ENCODE data around the gene SUPV3L1. TPM values are rescaled to one million over a fixed set of nuclear protein-coding genes. Genes with fewer than 3 reads are reported as not detected.

Gene SUPV3L1
- total and polyA plus RNA-seq, 7 experiments from 2014 or later = 16.5 to 63.2 (median 39.6) TPM

DNA sequence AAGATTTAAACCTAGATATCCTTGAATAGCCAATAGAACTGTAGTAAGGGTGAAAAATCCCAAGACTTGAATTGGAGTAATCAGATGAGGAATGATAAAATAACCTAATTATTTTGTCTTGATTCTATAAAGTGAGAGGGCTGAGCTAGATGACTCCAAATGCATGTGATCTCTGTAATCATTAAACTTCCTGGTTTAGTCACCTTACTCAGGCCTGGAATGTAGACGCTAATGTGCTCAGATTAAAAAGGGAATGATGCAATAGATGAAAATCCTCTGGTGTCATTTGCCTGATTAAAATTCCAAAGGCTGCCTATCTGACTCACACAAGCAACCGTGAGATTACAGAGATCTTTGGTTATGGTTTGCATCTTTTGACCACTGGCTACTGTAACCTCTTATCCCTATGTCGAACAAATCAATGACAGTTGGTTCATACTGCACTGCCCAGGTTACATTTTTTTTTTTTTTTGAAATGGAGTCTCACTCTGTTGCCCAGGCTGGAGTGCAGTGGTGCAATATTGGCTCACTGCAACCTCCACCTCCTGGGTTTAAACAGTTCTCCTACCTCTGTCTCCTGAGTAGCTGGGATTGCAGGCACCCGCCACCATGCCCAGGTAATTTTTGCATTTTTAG lies 37.2 kb downstream of the SUPV3L1 start:
- DNase-seq (no peak), ATAC-seq (no peak)
- Histone ChIP-seq H3K4me3 (ENCODE audit: low read length) (no peak overlapping the region), H3K27me3 (ENCODE audit: control insufficient read depth in 2 of 2, insufficient read depth in 2 of 2, low read length in 2 of 2) (no peaks in the 10 kb centered on the region), H3K27ac (ENCODE audit: low read depth, low read length) (no peak overlapping the region), H3K36me3 (ENCODE audit: control insufficient read depth in 2 of 3, insufficient read depth in 3 of 3, low read length in 3 of 3) (no peaks in the 10 kb centered on the region), H3K9me3 (ENCODE audit: control insufficient read depth in 2 of 3, low read length in 3 of 3) (no peaks in the 10 kb centered on the region), H3K4me1 (ENCODE audit: control insufficient read depth in 2 of 2, insufficient read depth in 2 of 2, low read length in 2 of 2) (peaks cover 15 to 29% of the 10 kb centered on the region in 2 donors)
- Mint-ChIP-seq H3K27ac (no peak overlapping the region), H3K4me1 (peaks cover 12 to 43% (median 15%) of the 10 kb centered on the region in 7 donors), H3K27me3 (peaks cover 0 to 7% (median 0%) of the 10 kb centered on the region in 5 donors), H3K36me3 (peaks cover 0 to 10% (median 0%) of the 10 kb centered on the region in 5 donors), H3K4me3 (no peak overlapping the region), H3K9me3 (peaks cover 0 to 7% (median 0%) of the 10 kb centered on the region in 11 donors)
- CTCF ChIA-PET = no interaction called here
- intact Hi-C loops (cut with micrococcal nuclease) = no loop called here
- POLR2A ChIA-PET = interaction anchor here (0.5 to 1.1 kb wide), 3 partner anchors 9 to 16 kb away, joined by 3 to 5 read pairs (median 3); no protein-coding TSS in a partner anchor

DNA sequence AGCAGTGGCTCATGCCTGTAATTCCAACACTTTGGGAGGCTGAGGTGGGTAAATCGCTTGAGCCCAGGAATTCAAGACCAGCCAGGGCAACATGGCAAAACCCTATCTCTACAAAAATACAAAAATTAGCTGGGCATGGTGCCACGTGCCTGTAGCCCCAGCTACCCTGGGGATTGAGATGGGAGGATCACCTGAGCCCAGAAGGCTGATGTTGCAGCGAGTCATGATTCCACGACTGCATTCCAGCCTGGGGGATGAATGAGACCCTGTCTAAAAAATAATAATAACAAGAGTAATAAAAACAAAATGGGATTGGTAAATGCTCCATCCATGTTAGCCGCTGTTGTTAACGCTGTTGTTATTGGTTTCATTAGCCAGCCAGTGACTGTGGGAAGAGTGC lies 38.8 kb downstream of the SUPV3L1 start:
- Histone ChIP-seq H3K27me3 (ENCODE audit: control insufficient read depth in 2 of 2, insufficient read depth in 2 of 2, low read length in 2 of 2) (no peaks in the 10 kb centered on the region), H3K4me3 (ENCODE audit: low read length) (no peak overlapping the region), H3K4me1 (ENCODE audit: control insufficient read depth in 2 of 2, insufficient read depth in 2 of 2, low read length in 2 of 2) (peaks cover 22 to 40% of the 10 kb centered on the region in 2 donors), H3K27ac (ENCODE audit: low read depth, low read length) (no peak overlapping the region), H3K36me3 (ENCODE audit: control insufficient read depth in 2 of 3, insufficient read depth in 3 of 3, low read length in 3 of 3) (no peaks in the 10 kb centered on the region), H3K9me3 (ENCODE audit: control insufficient read depth in 2 of 3, low read length in 3 of 3) (no peaks in the 10 kb centered on the region)
- H3K4me1 Mint-ChIP-seq = peaks cover 14 to 49% (median 24%) of the 10 kb centered on the region in 7 donors
- no peak overlapping the region for H3K4me3 Mint-ChIP-seq
- H3K27me3 Mint-ChIP-seq = peaks cover 0 to 7% (median 0%) of the 10 kb centered on the region in 5 donors
- DNase-seq (no peak), ATAC-seq (no peak)
- CTCF ChIA-PET = no interaction called here
- intact Hi-C loops (cut with micrococcal nuclease) = no loop called here
- POLR2A ChIA-PET = no interaction called here
- peaks cover 0 to 7% (median 0%) of the 10 kb centered on the region in 11 donors for H3K9me3 Mint-ChIP-seq
- H3K36me3 Mint-ChIP-seq = peaks cover 0 to 10% (median 0%) of the 10 kb centered on the region in 5 donors
- H3K27ac Mint-ChIP-seq = no peak overlapping the region

DNA sequence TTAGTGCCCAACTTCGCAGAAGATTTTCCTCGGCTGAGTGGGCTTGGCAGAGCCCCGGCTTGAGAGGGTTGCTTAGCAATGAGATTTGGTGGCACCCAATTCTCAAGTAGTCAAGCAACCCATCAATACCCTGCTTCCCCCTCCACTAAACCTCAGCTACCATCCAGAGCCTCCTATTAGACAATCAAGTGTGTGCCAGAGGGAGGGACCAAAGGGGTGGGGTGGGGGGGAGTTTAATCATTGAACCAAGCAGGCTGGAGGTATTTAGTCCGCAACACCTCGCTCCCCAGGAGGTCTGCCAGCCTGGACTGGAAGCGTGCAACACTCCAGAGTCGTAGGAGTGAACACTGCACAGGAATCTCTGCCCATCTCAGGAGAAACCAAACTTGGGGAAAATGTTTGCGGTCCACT lies 40.0 kb downstream of the SUPV3L1 start, which contains the start of gene HKDC1:
Gene HKDC1 (plus strand): TSS at position 292 of the 411 bp plus-strand sequence. CDS start 104 bp downstream, at position 396.
- Histone ChIP-seq H3K4me3 (ENCODE audit: low read length) (no peak within 1 kb of the TSS), H3K4me1 (ENCODE audit: control insufficient read depth in 2 of 2, insufficient read depth in 2 of 2, low read length in 2 of 2) (peaks cover 19 to 36% of the 10 kb centered on the region in 2 donors), H3K36me3 (ENCODE audit: control insufficient read depth in 2 of 3, insufficient read depth in 3 of 3, low read length in 3 of 3) (no peaks in the 10 kb centered on the region), H3K9me3 (ENCODE audit: control insufficient read depth in 2 of 3, low read length in 3 of 3) (no peaks in the 10 kb centered on the region), H3K27me3 (ENCODE audit: control insufficient read depth in 2 of 2, insufficient read depth in 2 of 2, low read length in 2 of 2) (no peaks in the 10 kb centered on the region), H3K27ac (ENCODE audit: low read depth, low read length) (no peak within 1 kb of the TSS)
- POLR2A ChIA-PET = no interaction called here
- H3K27ac Mint-ChIP-seq = peak within 1 kb of the TSS in 2 of 9 donors; percentile 59 to 78
- no peak for DNase-seq
- H3K4me3 Mint-ChIP-seq = no peak within 1 kb of the TSS
- peaks cover 10 to 46% (median 22%) of the 10 kb centered on the region in 7 donors for H3K4me1 Mint-ChIP-seq
- no peak for ATAC-seq
- H3K27me3 Mint-ChIP-seq = peaks cover 0 to 7% (median 0%) of the 10 kb centered on the region in 5 donors
- H3K36me3 Mint-ChIP-seq = peaks cover 0 to 3% (median 0%) of the 10 kb centered on the region in 5 donors
- intact Hi-C loops (cut with micrococcal nuclease) = no loop called here
- H3K9me3 Mint-ChIP-seq = peaks cover 0 to 3% (median 0%) of the 10 kb centered on the region in 11 donors
- CTCF ChIA-PET = interaction anchor here (0.6 kb wide), 1 partner anchor 172 kb away, joined by 3 read pairs; no protein-coding TSS in a partner anchor

- no peak for ATAC-seq
- CTCF ChIA-PET = interaction anchor here (0.6 kb wide), 1 partner anchor 172 kb away, joined by 3 read pairs; no protein-coding TSS in a partner anchor
- Histone ChIP-seq H3K4me3 (ENCODE audit: low read length) (no peak overlapping the region), H3K27ac (ENCODE audit: low read depth, low read length) (no peak overlapping the region), H3K27me3 (ENCODE audit: control insufficient read depth in 2 of 2, insufficient read depth in 2 of 2, low read length in 2 of 2) (no peaks in the 10 kb centered on the region), H3K36me3 (ENCODE audit: control insufficient read depth in 2 of 3, insufficient read depth in 3 of 3, low read length in 3 of 3) (no peaks in the 10 kb centered on the region), H3K4me1 (ENCODE audit: control insufficient read depth in 2 of 2, insufficient read depth in 2 of 2, low read length in 2 of 2) (peaks cover 15 to 36% of the 10 kb centered on the region in 2 donors), H3K9me3 (ENCODE audit: control insufficient read depth in 2 of 3, low read length in 3 of 3) (no peaks in the 10 kb centered on the region)
- Mint-ChIP-seq H3K27ac (peak overlapping the region in 2 of 9 donors; percentile 59 to 78), H3K4me3 (no peak overlapping the region), H3K27me3 (peaks cover 0 to 5% (median 0%) of the 10 kb centered on the region in 5 donors), H3K4me1 (peaks cover 6 to 46% (median 19%) of the 10 kb centered on the region in 7 donors), H3K36me3 (peaks cover 0 to 1% (median 0%) of the 10 kb centered on the region in 5 donors), H3K9me3 (peaks cover 0 to under 1% (median 0%) of the 10 kb centered on the region in 11 donors)
- intact Hi-C loops (cut with micrococcal nuclease) = no loop called here
- POLR2A ChIA-PET = no interaction called here
- DNase-seq = no peak
These were observed 40.5 kb downstream of the SUPV3L1 start for GRCh38 chr10:69220507-69220906.

DNA sequence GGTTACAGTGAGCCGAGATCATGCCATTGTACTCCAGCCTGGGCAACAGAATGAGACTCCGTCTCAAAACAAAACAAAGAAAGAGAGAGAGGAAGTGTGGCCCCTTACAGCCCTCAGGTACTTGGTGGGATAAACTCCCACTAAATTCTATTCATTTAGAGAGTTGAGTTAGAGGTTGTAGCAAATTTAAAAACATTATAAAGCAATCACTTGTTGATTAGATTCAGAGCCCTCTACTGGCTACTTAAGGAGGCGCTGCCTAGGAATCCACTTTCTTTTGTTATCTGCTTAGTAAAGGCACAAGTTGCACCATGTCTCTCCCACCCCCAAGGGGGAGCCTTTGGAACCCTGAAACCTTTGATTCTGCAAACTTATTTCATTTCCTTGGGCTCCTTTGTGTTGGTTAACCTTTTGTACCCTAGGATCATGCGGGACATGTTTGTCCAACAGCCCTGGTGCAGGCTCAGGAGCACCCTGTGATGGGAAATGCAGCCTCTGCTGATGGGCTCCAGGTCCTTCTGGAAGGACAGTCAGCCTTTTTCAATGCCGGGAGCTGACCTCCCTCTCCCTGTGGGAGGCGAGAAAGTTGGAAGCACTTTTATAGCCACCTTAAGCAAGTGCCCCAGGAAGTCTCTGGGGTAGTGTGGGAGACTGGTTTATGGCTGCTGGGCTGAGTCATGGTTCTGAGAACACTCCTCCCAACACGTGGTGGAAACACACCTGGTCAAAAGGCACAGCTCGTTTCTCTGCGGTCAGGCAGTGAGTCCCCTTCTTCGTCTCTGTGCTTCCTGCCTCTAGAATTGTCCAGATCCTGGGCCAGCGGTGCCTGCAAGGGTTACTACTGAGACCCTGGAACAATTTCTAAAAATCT lies 42.4 kb downstream of the SUPV3L1 start:
- CTCF ChIA-PET = interaction anchor here (0.5 kb wide), 1 partner anchor 295 kb away, joined by 3 read pairs; no protein-coding TSS in a partner anchor
- Mint-ChIP-seq H3K4me3 (peak overlapping the region in 4 of 10 donors; percentile 17 to 83 (median 50)), H3K27ac (peak overlapping the region in 4 of 9 donors; percentile 18 to 91 (median 56)), H3K36me3 (peaks cover 0 to 1% (median 0%) of the 10 kb centered on the region in 5 donors), H3K9me3 (no peaks in the 10 kb centered on the region), H3K4me1 (peaks cover 0 to 47% (median 15%) of the 10 kb centered on the region in 7 donors), H3K27me3 (no peaks in the 10 kb centered on the region)
- H3K4me1 ChIP-seq (ENCODE audit: control insufficient read depth in 2 of 2, insufficient read depth in 2 of 2, low read length in 2 of 2) = peaks cover 11 to 37% of the 10 kb centered on the region in 2 donors
- H3K4me3 ChIP-seq (ENCODE audit: low read length) = peak overlapping the region; percentile 34
- H3K27ac ChIP-seq (ENCODE audit: low read depth, low read length) = no peak overlapping the region
- no peaks in the 10 kb centered on the region for H3K9me3 ChIP-seq (ENCODE audit: control insufficient read depth in 2 of 3, low read length in 3 of 3)
- intact Hi-C loops (cut with micrococcal nuclease) = loop anchor here (1.0 to 2.0 kb wide), 11 partner anchors 10 to 234 kb away; partner anchors contain the start of genes SUPV3L1 (in 2 of the 2), VPS26A (in 2 of the 2) and KIFBP (in 1 of the 2)
- ATAC-seq (peak; percentile 88), DNase-seq (peak in 8 of 9 donors; percentile 21 to 80 (median 41))
- POLR2A ChIA-PET = interaction anchor here (0.6 kb wide), 1 partner anchor 130 kb away, joined by 4 read pairs; no protein-coding TSS in a partner anchor
- H3K36me3 ChIP-seq (ENCODE audit: control insufficient read depth in 2 of 3, insufficient read depth in 3 of 3, low read length in 3 of 3) = no peaks in the 10 kb centered on the region
- no peaks in the 10 kb centered on the region for H3K27me3 ChIP-seq (ENCODE audit: control insufficient read depth in 2 of 2, insufficient read depth in 2 of 2, low read length in 2 of 2)

DNA sequence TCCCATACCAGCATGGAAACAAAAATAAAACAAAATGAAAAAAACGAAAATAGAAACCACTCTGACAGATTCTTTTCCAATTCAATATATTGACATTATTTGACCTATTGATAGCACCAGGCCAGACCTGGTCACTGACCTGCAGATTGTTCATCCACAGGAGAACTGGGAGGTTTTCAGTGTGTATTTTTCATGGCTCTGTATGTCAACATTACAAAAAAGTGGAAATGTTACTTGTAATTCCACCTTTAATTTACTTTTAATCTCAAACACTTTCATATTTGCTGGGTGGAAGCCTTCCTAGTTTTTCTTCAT lies 43.0 kb downstream of the SUPV3L1 start:
- Mint-ChIP-seq H3K27me3 (no peaks in the 10 kb centered on the region), H3K4me3 (peak overlapping the region in 3 of 10 donors; percentile 49 to 83 (median 51)), H3K4me1 (peaks cover 0 to 53% (median 18%) of the 10 kb centered on the region in 7 donors), H3K9me3 (no peaks in the 10 kb centered on the region), H3K27ac (peak overlapping the region in 3 of 9 donors; percentile 18 to 91 (median 59)), H3K36me3 (peaks cover 0 to 1% (median 0%) of the 10 kb centered on the region in 5 donors)
- ChIA-PET POLR2A (no interaction called here), CTCF (interaction anchor here (0.5 kb wide), 1 partner anchor 295 kb away, joined by 3 read pairs; no protein-coding TSS in a partner anchor)
- DNase-seq = no peak
- Histone ChIP-seq H3K4me1 (ENCODE audit: control insufficient read depth in 2 of 2, insufficient read depth in 2 of 2, low read length in 2 of 2) (peaks cover 16 to 43% of the 10 kb centered on the region in 2 donors), H3K36me3 (ENCODE audit: control insufficient read depth in 2 of 3, insufficient read depth in 3 of 3, low read length in 3 of 3) (no peaks in the 10 kb centered on the region), H3K27ac (ENCODE audit: low read depth, low read length) (no peak overlapping the region), H3K9me3 (ENCODE audit: control insufficient read depth in 2 of 3, low read length in 3 of 3) (no peaks in the 10 kb centered on the region), H3K4me3 (ENCODE audit: low read length) (no peak overlapping the region), H3K27me3 (ENCODE audit: control insufficient read depth in 2 of 2, insufficient read depth in 2 of 2, low read length in 2 of 2) (no peaks in the 10 kb centered on the region)
- no peak for ATAC-seq
- intact Hi-C loops (cut with micrococcal nuclease) = loop anchor here (2.0 kb wide), 7 partner anchors 14 to 234 kb away; partner anchors contain the start of genes KIFBP (in 1 of the 2), SUPV3L1 (in 1 of the 2) and VPS26A (in 1 of the 2)
